Measurements from ENCODE around the gene ACOX3.

The ACOX3 gene

DNA sequence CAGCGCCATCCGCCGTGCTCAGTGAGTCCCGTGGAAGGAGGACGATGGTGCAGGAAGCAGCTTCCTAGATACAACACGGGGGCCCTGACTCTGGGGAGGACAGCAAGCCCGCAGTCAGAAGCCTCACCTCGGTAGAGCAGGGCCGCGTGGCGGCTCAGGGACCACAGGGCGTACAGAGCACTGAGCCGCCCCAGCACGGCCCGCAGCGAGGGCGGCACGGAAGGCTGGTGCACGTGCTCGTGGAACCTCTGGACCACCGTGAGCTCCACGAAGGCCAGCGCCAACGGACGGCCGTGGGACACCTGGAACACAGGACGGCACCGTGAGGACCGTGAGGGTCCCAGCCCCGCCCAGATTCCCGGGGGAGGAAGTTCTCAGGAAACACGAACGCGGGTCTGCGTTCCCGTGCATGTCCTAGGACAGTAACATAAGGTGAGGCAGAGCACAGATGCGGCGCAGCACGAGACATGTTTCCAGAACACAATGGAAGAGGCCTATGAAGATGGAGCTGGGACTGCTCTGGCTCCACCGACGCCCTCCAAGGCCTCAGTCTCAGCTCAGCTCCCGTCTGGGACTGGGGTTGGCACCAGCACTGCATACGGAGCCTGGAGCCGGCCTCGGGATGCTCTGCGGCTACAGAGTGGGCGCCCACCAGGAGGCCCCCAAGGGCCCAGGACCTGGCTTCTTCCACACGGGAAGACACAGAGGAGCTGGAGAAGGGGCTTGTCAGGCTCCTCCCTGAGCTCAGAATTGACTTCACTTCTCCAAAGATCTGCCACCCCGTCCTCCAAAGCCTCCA, 65.5 kb downstream of the ACOX3 start:
- Histone ChIP-seq H3K9me3 (ENCODE audit: control insufficient read depth in 1 of 2, low read length in 2 of 2) (no peaks in the 10 kb centered on the region), H3K36me3 (ENCODE audit: control insufficient read depth in 1 of 2, insufficient read depth in 2 of 2, low read length in 2 of 2) (peaks cover 0 to 9% of the 10 kb centered on the region in 2 donors)

DNA sequence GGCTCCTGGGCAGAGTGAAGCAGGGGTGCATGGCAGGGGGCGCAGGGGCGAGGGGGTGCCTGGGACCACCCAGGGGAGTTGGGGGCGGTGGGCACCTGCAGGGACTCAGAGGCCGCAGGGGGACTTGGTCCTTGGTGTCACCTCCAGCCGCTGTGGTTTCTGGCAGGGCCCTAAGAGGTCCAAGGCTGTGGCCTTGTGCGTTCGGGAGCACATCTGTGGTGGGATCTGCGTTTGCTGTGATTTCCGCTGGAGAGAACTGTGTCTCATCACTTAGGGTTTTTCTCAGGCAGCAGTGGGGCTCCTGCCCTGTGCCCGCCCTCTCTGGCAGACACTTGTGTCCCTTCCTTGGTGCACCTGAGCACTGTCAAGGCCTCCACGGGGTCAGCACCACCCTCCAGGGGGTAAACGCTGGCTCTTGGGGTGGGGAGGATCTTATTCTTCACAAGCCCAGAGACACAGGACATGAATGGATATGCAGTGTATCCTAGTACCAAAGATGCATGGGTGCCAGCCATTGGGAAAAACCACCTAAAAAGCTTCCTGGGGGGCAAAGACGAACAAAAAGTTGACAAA, 66.5 kb downstream of the ACOX3 start:
- Histone ChIP-seq H3K9ac (ENCODE audit: low read depth in 1 of 2, low read length in 2 of 2) (no peak overlapping the region), H3K27me3 (ENCODE audit: control insufficient read depth in 1 of 2, insufficient read depth in 2 of 2, low read length in 2 of 2) (no peaks in the 10 kb centered on the region), H3K9me3 (ENCODE audit: control insufficient read depth in 1 of 2, low read length in 2 of 2) (no peaks in the 10 kb centered on the region), H3K36me3 (ENCODE audit: control insufficient read depth in 1 of 2, insufficient read depth in 2 of 2, low read length in 2 of 2) (peaks cover 0 to 9% of the 10 kb centered on the region in 2 donors), H3K27ac (ENCODE audit: low read depth, low read length) (no peak overlapping the region), H3K4me1 (ENCODE audit: control insufficient read depth in 1 of 2, insufficient read depth in 2 of 2, low read length in 2 of 2) (no peaks in the 10 kb centered on the region), H3K4me3 (ENCODE audit: low read depth in 1 of 2, low read length in 2 of 2) (no peak overlapping the region)

More for the DNA sequence above, 65.5 kb downstream of the ACOX3 start:
- no peak overlapping the region for H3K4me3 ChIP-seq (ENCODE audit: low read depth in 1 of 2, low read length in 2 of 2)
- H3K9ac ChIP-seq (ENCODE audit: low read depth in 1 of 2, low read length in 2 of 2) = no peak overlapping the region
- H3K27me3 ChIP-seq (ENCODE audit: control insufficient read depth in 1 of 2, insufficient read depth in 2 of 2, low read length in 2 of 2) = no peaks in the 10 kb centered on the region
- H3K4me1 ChIP-seq (ENCODE audit: control insufficient read depth in 1 of 2, insufficient read depth in 2 of 2, low read length in 2 of 2) = no peaks in the 10 kb centered on the region
- no peak overlapping the region for H3K27ac ChIP-seq (ENCODE audit: low read depth, low read length)

DNA sequence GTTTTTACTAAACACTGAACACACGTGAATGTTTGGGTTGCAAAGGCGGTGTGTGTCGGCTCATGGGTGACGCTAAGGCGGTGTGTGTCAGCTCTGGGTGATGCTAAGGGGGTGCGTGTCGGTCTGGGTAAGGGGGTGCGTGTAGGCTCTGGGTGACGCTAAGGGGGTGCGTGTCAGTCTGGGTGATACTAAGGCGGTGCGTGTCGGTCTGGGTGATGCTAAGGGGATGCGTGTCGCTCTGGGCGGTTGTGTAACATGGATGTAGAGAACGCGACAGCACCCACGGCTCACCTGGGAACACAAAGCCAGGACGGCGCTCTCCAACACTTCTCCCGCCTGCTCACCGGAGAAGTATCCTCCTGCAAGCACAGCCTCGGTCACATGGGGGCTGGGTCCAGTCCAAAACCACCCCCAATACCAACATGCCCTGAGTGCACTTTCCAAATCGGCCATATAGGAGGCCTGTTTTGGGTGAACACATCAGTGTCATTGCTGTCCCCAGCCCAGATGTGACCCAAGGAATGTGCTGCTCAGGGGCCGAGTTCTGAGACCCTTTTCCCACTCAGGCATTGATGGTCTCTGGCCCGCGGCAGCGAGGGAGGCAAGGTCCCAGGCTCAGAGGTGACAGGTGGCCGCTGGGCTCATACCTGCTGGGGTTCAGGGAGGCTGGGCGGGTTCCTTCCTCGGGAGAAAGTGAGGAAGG, 67.1 kb downstream of the ACOX3 start:
- H3K4me1 ChIP-seq (ENCODE audit: control insufficient read depth in 1 of 2, insufficient read depth in 2 of 2, low read length in 2 of 2) = no peaks in the 10 kb centered on the region
- H3K4me3 ChIP-seq (ENCODE audit: low read depth in 1 of 2, low read length in 2 of 2) = no peak overlapping the region
- peaks cover 0 to 9% of the 10 kb centered on the region in 2 donors for H3K36me3 ChIP-seq (ENCODE audit: control insufficient read depth in 1 of 2, insufficient read depth in 2 of 2, low read length in 2 of 2)
- H3K9ac ChIP-seq (ENCODE audit: low read depth in 1 of 2, low read length in 2 of 2) = no peak overlapping the region
- H3K9me3 ChIP-seq (ENCODE audit: control insufficient read depth in 1 of 2, low read length in 2 of 2) = no peaks in the 10 kb centered on the region
- H3K27ac ChIP-seq (ENCODE audit: low read depth, low read length) = no peak overlapping the region
- H3K27me3 ChIP-seq (ENCODE audit: control insufficient read depth in 1 of 2, insufficient read depth in 2 of 2, low read length in 2 of 2) = no peaks in the 10 kb centered on the region

DNA sequence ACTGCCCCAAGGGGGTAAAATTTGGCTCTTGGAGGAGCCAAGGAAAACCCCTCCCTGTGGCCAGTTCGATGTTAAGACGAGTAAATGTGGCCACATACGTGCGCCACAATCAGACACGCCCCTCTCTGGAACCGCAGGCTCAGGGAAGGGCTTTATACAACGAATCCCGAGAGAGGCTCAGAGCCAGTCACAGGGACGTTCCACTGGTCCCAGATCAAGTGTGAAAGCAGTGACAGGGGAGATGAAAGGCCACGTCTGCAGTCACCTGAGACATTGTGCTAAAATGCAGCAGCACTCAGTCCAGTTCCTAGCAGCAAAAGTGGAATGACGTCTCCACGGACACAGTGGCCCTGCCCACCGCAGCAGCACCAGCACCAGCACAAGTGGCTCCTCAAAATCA, 68.0 kb downstream of the ACOX3 start:
- Histone ChIP-seq H3K4me1 (ENCODE audit: control insufficient read depth in 1 of 2, insufficient read depth in 2 of 2, low read length in 2 of 2) (no peaks in the 10 kb centered on the region), H3K9ac (ENCODE audit: low read depth in 1 of 2, low read length in 2 of 2) (no peak overlapping the region), H3K9me3 (ENCODE audit: control insufficient read depth in 1 of 2, low read length in 2 of 2) (no peaks in the 10 kb centered on the region), H3K27ac (ENCODE audit: low read depth, low read length) (no peak overlapping the region), H3K36me3 (ENCODE audit: control insufficient read depth in 1 of 2, insufficient read depth in 2 of 2, low read length in 2 of 2) (peaks cover 0 to 8% of the 10 kb centered on the region in 2 donors), H3K4me3 (ENCODE audit: low read depth in 1 of 2, low read length in 2 of 2) (no peak overlapping the region), H3K27me3 (ENCODE audit: control insufficient read depth in 1 of 2, insufficient read depth in 2 of 2, low read length in 2 of 2) (no peaks in the 10 kb centered on the region)

DNA sequence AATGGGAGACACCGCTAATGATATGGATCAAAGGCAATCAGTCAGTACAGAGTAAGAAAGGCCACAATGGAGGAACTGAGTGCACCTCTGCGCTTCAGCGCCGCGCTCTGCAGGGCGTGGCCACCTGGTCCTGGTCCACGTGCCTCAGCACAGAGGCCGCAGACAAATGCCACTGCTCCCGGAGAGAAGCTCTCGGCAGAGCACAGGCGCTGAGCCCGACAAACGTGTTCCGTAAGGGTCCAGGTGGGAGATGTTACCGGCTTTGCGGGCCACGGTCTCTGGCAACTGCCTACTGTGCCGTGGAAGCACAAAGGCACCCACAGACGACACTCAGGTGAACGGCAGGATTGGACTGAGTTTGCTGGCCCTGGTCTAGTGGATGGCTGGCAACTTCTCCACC, 68.9 kb downstream of the ACOX3 start:
- no peaks in the 10 kb centered on the region for H3K27me3 ChIP-seq (ENCODE audit: control insufficient read depth in 1 of 2, insufficient read depth in 2 of 2, low read length in 2 of 2)
- H3K9ac ChIP-seq (ENCODE audit: low read depth in 1 of 2, low read length in 2 of 2) = no peak overlapping the region
- H3K4me1 ChIP-seq (ENCODE audit: control insufficient read depth in 1 of 2, insufficient read depth in 2 of 2, low read length in 2 of 2) = no peaks in the 10 kb centered on the region
- H3K36me3 ChIP-seq (ENCODE audit: control insufficient read depth in 1 of 2, insufficient read depth in 2 of 2, low read length in 2 of 2) = peaks cover 0 to 5% of the 10 kb centered on the region in 2 donors
- no peak overlapping the region for H3K27ac ChIP-seq (ENCODE audit: low read depth, low read length)
- H3K9me3 ChIP-seq (ENCODE audit: control insufficient read depth in 1 of 2, low read length in 2 of 2) = no peaks in the 10 kb centered on the region
- H3K4me3 ChIP-seq (ENCODE audit: low read depth in 1 of 2, low read length in 2 of 2) = no peak overlapping the region

DNA sequence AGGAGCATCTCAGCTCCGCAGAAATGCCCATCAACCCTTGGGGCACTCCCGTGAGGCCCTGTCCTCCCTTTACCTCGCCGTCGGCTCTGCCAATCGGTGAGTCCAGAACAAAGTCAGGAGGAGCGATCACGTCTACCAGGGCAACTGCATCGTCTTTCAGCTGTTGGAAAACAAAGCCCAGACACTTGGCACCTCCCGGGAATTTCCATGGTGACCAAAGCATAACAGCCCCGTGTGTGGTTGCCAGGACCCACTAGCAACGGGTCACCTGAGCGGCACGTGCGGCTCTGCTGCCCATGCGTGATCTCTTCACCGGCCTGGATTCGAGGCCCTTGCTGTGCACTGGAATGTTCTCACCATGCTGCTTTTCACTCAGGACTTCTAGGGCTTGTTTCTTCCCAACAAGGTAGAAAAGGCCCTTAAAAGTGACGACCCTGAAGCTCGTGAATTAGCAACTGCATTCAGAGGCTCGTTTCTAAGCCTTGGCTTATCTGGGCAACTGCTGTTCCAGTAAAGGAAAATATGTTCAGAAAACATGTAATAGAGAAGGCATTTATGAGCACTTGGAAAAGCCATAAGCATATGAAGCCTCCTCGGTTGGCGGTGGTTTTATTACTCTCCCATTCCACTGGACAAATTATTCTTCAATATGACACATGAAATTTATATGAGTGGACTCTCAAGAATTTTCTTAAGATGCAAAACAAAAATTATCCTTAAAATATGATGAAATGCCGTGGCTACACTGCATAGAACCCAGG, 69.5 kb downstream of the ACOX3 start:
- Histone ChIP-seq H3K9ac (ENCODE audit: low read depth in 1 of 2, low read length in 2 of 2) (no peak overlapping the region), H3K27me3 (ENCODE audit: control insufficient read depth in 1 of 2, insufficient read depth in 2 of 2, low read length in 2 of 2) (no peaks in the 10 kb centered on the region), H3K36me3 (ENCODE audit: control insufficient read depth in 1 of 2, insufficient read depth in 2 of 2, low read length in 2 of 2) (peaks cover 1 to 6% of the 10 kb centered on the region in 2 donors), H3K9me3 (ENCODE audit: control insufficient read depth in 1 of 2, low read length in 2 of 2) (no peaks in the 10 kb centered on the region), H3K4me1 (ENCODE audit: control insufficient read depth in 1 of 2, insufficient read depth in 2 of 2, low read length in 2 of 2) (no peaks in the 10 kb centered on the region), H3K27ac (ENCODE audit: low read depth, low read length) (no peak overlapping the region), H3K4me3 (ENCODE audit: low read depth in 1 of 2, low read length in 2 of 2) (no peak overlapping the region)

- Histone ChIP-seq H3K4me3 (ENCODE audit: low read depth in 1 of 2, low read length in 2 of 2) (no peak overlapping the region), H3K9ac (ENCODE audit: low read depth in 1 of 2, low read length in 2 of 2) (no peak overlapping the region), H3K4me1 (ENCODE audit: control insufficient read depth in 1 of 2, insufficient read depth in 2 of 2, low read length in 2 of 2) (no peaks in the 10 kb centered on the region), H3K9me3 (ENCODE audit: control insufficient read depth in 1 of 2, low read length in 2 of 2) (no peaks in the 10 kb centered on the region), H3K27ac (ENCODE audit: low read depth, low read length) (no peak overlapping the region), H3K27me3 (ENCODE audit: control insufficient read depth in 1 of 2, insufficient read depth in 2 of 2, low read length in 2 of 2) (no peaks in the 10 kb centered on the region), H3K36me3 (ENCODE audit: control insufficient read depth in 1 of 2, insufficient read depth in 2 of 2, low read length in 2 of 2) (peaks cover 6 to 10% of the 10 kb centered on the region in 2 donors)
These were observed 70.3 kb downstream of the ACOX3 start for GRCh38 chr4:8370106-8370787.

DNA sequence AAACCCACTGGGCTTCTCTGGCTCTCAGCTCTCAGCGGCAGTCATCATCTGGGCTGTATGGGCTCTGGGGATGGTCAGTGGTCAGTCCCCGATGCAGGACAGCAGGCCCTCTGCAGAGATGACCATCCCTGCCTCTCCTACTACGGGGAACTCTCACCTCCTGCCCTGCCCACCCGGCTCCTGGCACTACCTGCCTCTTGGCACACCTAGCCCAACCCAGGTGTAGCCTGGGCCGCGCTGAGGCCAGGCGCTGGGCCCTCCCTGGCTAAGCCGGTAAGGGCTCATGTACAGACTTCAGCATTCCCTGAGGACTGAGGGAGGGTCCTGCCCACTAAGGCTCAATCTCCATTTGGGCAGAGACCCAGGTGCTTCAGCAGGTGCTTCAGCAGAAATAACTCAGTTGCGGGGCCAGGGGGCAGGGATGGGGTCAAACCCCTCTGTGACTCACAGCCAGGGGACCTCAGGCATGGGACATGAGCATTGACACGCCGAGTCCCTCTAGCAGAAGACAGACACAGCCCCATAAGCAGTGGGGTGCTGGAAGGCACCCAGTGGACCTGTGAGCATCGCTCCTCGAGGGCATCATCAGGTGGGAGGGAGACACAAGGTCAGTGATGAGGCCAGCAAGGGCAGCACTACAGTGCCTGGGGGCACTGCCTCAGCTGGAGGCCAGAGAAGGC, 71.0 kb downstream of the ACOX3 start:
- H3K9ac ChIP-seq (ENCODE audit: low read depth in 1 of 2, low read length in 2 of 2) = no peak overlapping the region
- no peak overlapping the region for H3K27ac ChIP-seq (ENCODE audit: low read depth, low read length)
- peaks cover 6 to 12% of the 10 kb centered on the region in 2 donors for H3K36me3 ChIP-seq (ENCODE audit: control insufficient read depth in 1 of 2, insufficient read depth in 2 of 2, low read length in 2 of 2)
- no peaks in the 10 kb centered on the region for H3K4me1 ChIP-seq (ENCODE audit: control insufficient read depth in 1 of 2, insufficient read depth in 2 of 2, low read length in 2 of 2)
- H3K4me3 ChIP-seq (ENCODE audit: low read depth in 1 of 2, low read length in 2 of 2) = no peak overlapping the region
- H3K27me3 ChIP-seq (ENCODE audit: control insufficient read depth in 1 of 2, insufficient read depth in 2 of 2, low read length in 2 of 2) = no peaks in the 10 kb centered on the region
- H3K9me3 ChIP-seq (ENCODE audit: control insufficient read depth in 1 of 2, low read length in 2 of 2) = no peaks in the 10 kb centered on the region

DNA sequence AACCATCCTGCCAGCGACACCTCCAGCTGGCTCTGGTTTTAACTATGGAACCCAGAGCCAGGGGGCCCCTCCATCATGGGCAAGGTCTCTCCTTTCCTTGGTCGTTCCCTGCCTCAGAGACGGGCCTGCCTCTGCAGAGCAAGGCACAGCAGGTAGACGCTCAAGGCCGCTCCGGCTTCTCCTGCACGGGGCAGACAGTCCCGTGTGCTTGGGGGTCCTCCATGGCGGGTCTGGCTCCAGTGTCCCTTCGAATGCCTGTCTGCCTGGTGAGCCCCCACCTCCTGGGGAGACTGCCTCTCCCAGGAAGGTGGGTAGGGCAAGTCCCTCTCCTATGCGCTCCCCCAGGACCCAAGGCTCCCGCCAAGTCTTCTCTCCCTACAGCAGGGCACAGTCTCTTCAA, 71.5 kb downstream of the ACOX3 start:
- Histone ChIP-seq H3K36me3 (ENCODE audit: control insufficient read depth in 1 of 2, insufficient read depth in 2 of 2, low read length in 2 of 2) (peaks cover 6 to 12% of the 10 kb centered on the region in 2 donors), H3K9ac (ENCODE audit: low read depth in 1 of 2, low read length in 2 of 2) (no peak overlapping the region), H3K27me3 (ENCODE audit: control insufficient read depth in 1 of 2, insufficient read depth in 2 of 2, low read length in 2 of 2) (no peaks in the 10 kb centered on the region), H3K9me3 (ENCODE audit: control insufficient read depth in 1 of 2, low read length in 2 of 2) (no peaks in the 10 kb centered on the region), H3K4me3 (ENCODE audit: low read depth in 1 of 2, low read length in 2 of 2) (no peak overlapping the region), H3K27ac (ENCODE audit: low read depth, low read length) (no peak overlapping the region), H3K4me1 (ENCODE audit: control insufficient read depth in 1 of 2, insufficient read depth in 2 of 2, low read length in 2 of 2) (no peaks in the 10 kb centered on the region)

Data from duodenal mucosa (tissue), 2 donors.